ENCODE measurements around the gene HPS1.

HPS1 gene

GRCh38 chr10:98467506-98468318 lies 21.0 kb upstream of the HPS1 start:
- Histone ChIP-seq H3K4me3 (ENCODE audit: low read length) (peak overlapping the region; percentile 83), H3K4me2 (ENCODE audit: low read length) (peak overlapping the region; percentile 95), H3K27ac (ENCODE audit: low read depth, low read length) (no peak overlapping the region), H3K36me3 (ENCODE audit: control insufficient read depth, low read length) (no peaks in the 10 kb centered on the region), H4K20me1 (ENCODE audit: control insufficient read depth, insufficient read depth, low read depth, low read length) (no peaks in the 10 kb centered on the region), H3K9me3 (ENCODE audit: control insufficient read depth, insufficient read depth, low read length) (no peaks in the 10 kb centered on the region), H3K9me2 (replicated peaks; ENCODE audit: control insufficient read depth, low read length) (no peaks in the 10 kb centered on the region), H3F3A (ENCODE audit: control insufficient read depth, insufficient read depth) (no peaks in the 10 kb centered on the region), H3K79me2 (ENCODE audit: control insufficient read depth, low read length) (no peaks in the 10 kb centered on the region), H3K27me3 (ENCODE audit: control insufficient read depth, low read length) (peaks cover 9% of the 10 kb centered on the region), H3K4me1 (ENCODE audit: control insufficient read depth, low read length) (peaks cover 37% of the 10 kb centered on the region)
- TF ChIP-seq EZH2phosphoT487 (IDR thresholded peaks at IDR 0.05; ENCODE audit: borderline replicate concordance, low read length) (no peak), CTCF (IDR thresholded peaks at IDR 0.05; ENCODE audit: low read depth, low read length, poor library complexity, severe bottlenecking) (peak; percentile 69)

- Histone ChIP-seq H3K4me1 (ENCODE audit: control insufficient read depth, low read length) (peaks cover 32% of the 10 kb centered on the region), H3K9me2 (replicated peaks; ENCODE audit: control insufficient read depth, low read length) (no peaks in the 10 kb centered on the region), H3K27ac (ENCODE audit: low read depth, low read length) (no peak overlapping the region), H3K4me2 (ENCODE audit: low read length) (peak overlapping the region; percentile 95; the same call in 1 of the 2 replicates), H3K9me3 (ENCODE audit: control insufficient read depth, insufficient read depth, low read length) (no peaks in the 10 kb centered on the region), H3K4me3 (ENCODE audit: low read length) (no peak overlapping the region), H3K79me2 (ENCODE audit: control insufficient read depth, low read length) (no peaks in the 10 kb centered on the region), H3F3A (ENCODE audit: control insufficient read depth, insufficient read depth) (no peaks in the 10 kb centered on the region), H3K27me3 (ENCODE audit: control insufficient read depth, low read length) (peaks cover 9% of the 10 kb centered on the region), H4K20me1 (ENCODE audit: control insufficient read depth, insufficient read depth, low read depth, low read length) (no peaks in the 10 kb centered on the region), H3K36me3 (ENCODE audit: control insufficient read depth, low read length) (no peaks in the 10 kb centered on the region)
- TF ChIP-seq CTCF (IDR thresholded peaks at IDR 0.05; ENCODE audit: low read depth, low read length, poor library complexity, severe bottlenecking) (no peak), EZH2phosphoT487 (IDR thresholded peaks at IDR 0.05; ENCODE audit: borderline replicate concordance, low read length) (no peak)
These were observed 20.2 kb upstream of the HPS1 start for GRCh38 chr10:98466861-98467505.

GRCh38 chr10:98465866-98466265 lies 19.1 kb upstream of the HPS1 start:
- H3K4me2 ChIP-seq (ENCODE audit: low read length): no peak overlapping the region
- TF ChIP-seq EZH2phosphoT487 (IDR thresholded peaks at IDR 0.05; ENCODE audit: borderline replicate concordance, low read length) (no peak), CTCF (IDR thresholded peaks at IDR 0.05; ENCODE audit: low read depth, low read length, poor library complexity, severe bottlenecking) (no peak)
- H3K27ac ChIP-seq (ENCODE audit: low read depth, low read length): no peak overlapping the region
- peaks cover 26% of the 10 kb centered on the region for H3K4me1 ChIP-seq (ENCODE audit: control insufficient read depth, low read length)
- H4K20me1 ChIP-seq (ENCODE audit: control insufficient read depth, insufficient read depth, low read depth, low read length): no peaks in the 10 kb centered on the region
- no peaks in the 10 kb centered on the region for H3K9me3 ChIP-seq (ENCODE audit: control insufficient read depth, insufficient read depth, low read length)
- no peaks in the 10 kb centered on the region for H3K79me2 ChIP-seq (ENCODE audit: control insufficient read depth, low read length)
- no peak overlapping the region for H3K4me3 ChIP-seq (ENCODE audit: low read length)
- H3K36me3 ChIP-seq (ENCODE audit: control insufficient read depth, low read length): no peaks in the 10 kb centered on the region
- no peaks in the 10 kb centered on the region for H3F3A ChIP-seq (ENCODE audit: control insufficient read depth, insufficient read depth)
- H3K9me2 ChIP-seq (replicated peaks; ENCODE audit: control insufficient read depth, low read length): no peaks in the 10 kb centered on the region
- peaks cover 9% of the 10 kb centered on the region for H3K27me3 ChIP-seq (ENCODE audit: control insufficient read depth, low read length)

Data from DOHH2 (cell line).